ENCODE data around the gene TDRD10. TPM values are rescaled to one million over a fixed set of nuclear protein-coding genes. Genes with fewer than 3 reads are reported as not detected.

Gene TDRD10
- total RNA-seq, 6 experiments from 2014 or later, result not detected

GRCh38 chr1:154488922-154489321 lies 13.1 kb upstream of the TDRD10 start:
- DNase-seq, result no peak
- H3K27ac Mint-ChIP-seq, result no peak overlapping the region
- no peak for TF ChIP-seq CTCF (IDR thresholded peaks at IDR 0.05)
- H3K27me3 Mint-ChIP-seq (ENCODE audit: insufficient read depth), result peaks cover 48% of the 10 kb centered on the region
- no peaks in the 10 kb centered on the region for H3K36me3 Mint-ChIP-seq (ENCODE audit: low read depth)
- H3K9me3 Mint-ChIP-seq, result no peaks in the 10 kb centered on the region
- H3K4me3 Mint-ChIP-seq, result no peak overlapping the region
- peaks cover 10% of the 10 kb centered on the region for H3K4me1 Mint-ChIP-seq (ENCODE audit: low read depth)

GRCh38 chr1:154489695-154490274 lies 12.2 kb upstream of the TDRD10 start:
- Mint-ChIP-seq H3K9me3 (no peaks in the 10 kb centered on the region), H3K27me3 (ENCODE audit: insufficient read depth) (peaks cover 50% of the 10 kb centered on the region), H3K27ac (no peak overlapping the region), H3K4me3 (no peak overlapping the region), H3K36me3 (ENCODE audit: low read depth) (no peaks in the 10 kb centered on the region), H3K4me1 (ENCODE audit: low read depth) (0 out of 2 replicates have a peak, but pooled peaks cover 4% of the 10 kb centered on the region)
- TF ChIP-seq CTCF (IDR thresholded peaks at IDR 0.05), result no peak
- DNase-seq, result no peak

GRCh38 chr1:154490317-154490716 lies 11.7 kb upstream of the TDRD10 start:
- H3K36me3 Mint-ChIP-seq (ENCODE audit: low read depth), result no peaks in the 10 kb centered on the region
- no peak for TF ChIP-seq CTCF (IDR thresholded peaks at IDR 0.05)
- peaks cover 51% of the 10 kb centered on the region for H3K27me3 Mint-ChIP-seq (ENCODE audit: insufficient read depth)
- H3K4me3 Mint-ChIP-seq, result no peak overlapping the region
- H3K27ac Mint-ChIP-seq, result no peak overlapping the region
- no peak for DNase-seq
- no peaks in the 10 kb centered on the region for H3K4me1 Mint-ChIP-seq (ENCODE audit: low read depth)
- H3K9me3 Mint-ChIP-seq, result no peaks in the 10 kb centered on the region

- Mint-ChIP-seq H3K9me3 (no peaks in the 10 kb centered on the region), H3K27ac (no peak overlapping the region), H3K4me3 (no peak overlapping the region), H3K27me3 (ENCODE audit: insufficient read depth) (peaks cover 53% of the 10 kb centered on the region), H3K36me3 (ENCODE audit: low read depth) (no peaks in the 10 kb centered on the region), H3K4me1 (ENCODE audit: low read depth) (no peaks in the 10 kb centered on the region)
- DNase-seq, result no peak
- no peak for TF ChIP-seq CTCF (IDR thresholded peaks at IDR 0.05)
Observed at GRCh38 chr1:154492115-154492514, 9.9 kb upstream of the TDRD10 start.

GRCh38 chr1:154493276-154493675 lies 8.7 kb upstream of the TDRD10 start:
- Mint-ChIP-seq H3K9me3 (no peaks in the 10 kb centered on the region), H3K4me1 (ENCODE audit: low read depth) (no peaks in the 10 kb centered on the region), H3K36me3 (ENCODE audit: low read depth) (no peaks in the 10 kb centered on the region), H3K27me3 (ENCODE audit: insufficient read depth) (peaks cover 57% of the 10 kb centered on the region), H3K4me3 (no peak overlapping the region), H3K27ac (no peak overlapping the region)
- no peak for DNase-seq
- TF ChIP-seq CTCF (IDR thresholded peaks at IDR 0.05), result no peak

Data from HFFc6 (cell line).